K562 (cell line): ENCODE results near the gene TOMM22. TPM values are rescaled to one million over a fixed set of nuclear protein-coding genes. Genes with fewer than 3 reads are reported as not detected.

ENCODE experiments used
- ASH1L ChIP-seq: fragments of 450-650 bp; IDR thresholded peaks from 2 replicates; pipeline ENCODE4 v1.6.1; 2018; ENCODE audit warnings: borderline replicate concordance, mild to moderate bottlenecking, low read depth; ENCODE audit not compliant: partially characterized antibody
- ATF7 ChIP-seq: fragments of 450-650 bp; IDR thresholded peaks from 2 replicates; pipeline ENCODE4 v1.7.1; 2014; ENCODE audit warnings: mild to moderate bottlenecking, moderate library complexity
- EP400 ChIP-seq: fragments of 450-650 bp; IDR thresholded peaks from 2 replicates; pipeline ENCODE4 v1.6.1; 2017; ENCODE audit warnings: antibody characterized with exemption, mild to moderate bottlenecking, moderate library complexity
- MAFF ChIP-seq: IDR thresholded peaks from 2 replicates; pipeline ENCODE4 v1.6.1; 2012; ENCODE audit warnings: low read length, improper control_type of control experiment
- NFYB ChIP-seq: IDR thresholded peaks from 2 replicates; pipeline ENCODE4 v1.6.1; 2011; ENCODE audit warnings: mild to moderate bottlenecking, moderate library complexity; ENCODE audit not compliant: insufficient read length; ENCODE audit errors: extremely low read depth
- NONO ChIP-seq, 2 experiments: fragments of 200-400 bp in 1 of 2; fragments of 450-650 bp in 1 of 2; formaldehyde crosslinking in 1 of 2; IDR thresholded peaks; 2 replicates each; pipeline ENCODE4 v1.6.1; 2017; ENCODE audit warnings: low read depth in 2 of 2, mild to moderate bottlenecking in 2 of 2, moderate library complexity in 2 of 2, low read length in 1 of 2
- NRF1 ChIP-seq, 2 experiments: fragments of 450-650 bp; IDR thresholded peaks in 1 of 2; conservative IDR thresholded peaks in 1 of 2; 2 replicates each; pipeline ENCODE4 v1.6.1; 2014; ENCODE audit warnings: mild to moderate bottlenecking in 2 of 2
- RB1 ChIP-seq: fragments of 450-650 bp; IDR thresholded peaks from 2 replicates; pipeline ENCODE4 v1.6.1; 2017; ENCODE audit warnings: low read depth, mild to moderate bottlenecking
- ZNF23 ChIP-seq: fragments of 250-450 bp; sonication (Bioruptor Pico); IDR thresholded peaks from 2 replicates; pipeline ENCODE4 v1.4.0; 2020; ENCODE audit warnings: mild to moderate bottlenecking
- polyA plus RNA-seq, 8 experiments: library from polyadenylated mRNA; depleted of rRNA in 4 of 8; stranded (reverse) in 5 of 8; unstranded in 3 of 8; fragments of >200 nt; fragmentation: Nextera tagmentation in 2 of 8; fragmentation: Illumina TruSeq in 1 of 8; extraction: Ambion mirVana in 2 of 8; extraction: Trizol in 1 of 8; gene quantifications; 2 replicates each; pipeline versions ENCODE4 v1.2.1 to v1.2.3, GENCODE V29; 2011 to 2014; ENCODE audit warnings: inconsistent platforms in 1 of 8, missing spikeins in 1 of 8
- total RNA-seq, 7 experiments: library from RNA; depleted of rRNA in 6 of 7; stranded (reverse); fragments of >200 nt in 6 of 7; fragmentation: Illumina TruSeq in 2 of 7; extraction: Trizol in 2 of 7; gene quantifications; 2 replicates each; pipeline versions ENCODE4 v1.2.1 to v1.2.3, GENCODE V29; 2011 to 2021; ENCODE audit warnings: low replicate concordance in 1 of 7
- TF ChIP-seq, protein P1 (sequence below): fragments of 450-650 bp; IDR thresholded peaks from 2 replicates; pipeline ENCODE4 v1.6.1; 2018; ENCODE audit not compliant: partially characterized antibody
- TF ChIP-seq, protein P2 (sequence below): fragments of 250-450 bp; sonication (Bioruptor Pico); IDR thresholded peaks from 2 replicates; pipeline ENCODE4 v1.5.0; 2021; ENCODE audit warnings: mild to moderate bottlenecking, moderate library complexity
- TF ChIP-seq, protein P3 (sequence below), 2 experiments: fragments of 450-650 bp; conservative IDR thresholded peaks; 2 replicates each; pipeline ENCODE4 v1.6.1; 2017; ENCODE audit warnings: mild to moderate bottlenecking in 2 of 2, moderate library complexity in 2 of 2
- TF ChIP-seq, protein P4 (sequence below), 2 experiments: fragments of 450-650 bp in 1 of 2; IDR thresholded peaks; 2 replicates each; pipeline ENCODE4 v1.6.1; 2011 to 2017; ENCODE audit warnings: low read depth in 2 of 2, antibody characterized with exemption in 1 of 2, borderline replicate concordance in 1 of 2, low read length in 1 of 2, mild to moderate bottlenecking in 1 of 2, mixed read lengths in 1 of 2; ENCODE audit not compliant: control insufficient read depth in 1 of 2

The TOMM22 gene
- total and polyA plus RNA-seq, 9 of the 15 experiments (the other 6 are each of a cell fraction or from before 2014, with no cell fraction given): 25.8 to 108 (median 73.8) TPM

DNA sequence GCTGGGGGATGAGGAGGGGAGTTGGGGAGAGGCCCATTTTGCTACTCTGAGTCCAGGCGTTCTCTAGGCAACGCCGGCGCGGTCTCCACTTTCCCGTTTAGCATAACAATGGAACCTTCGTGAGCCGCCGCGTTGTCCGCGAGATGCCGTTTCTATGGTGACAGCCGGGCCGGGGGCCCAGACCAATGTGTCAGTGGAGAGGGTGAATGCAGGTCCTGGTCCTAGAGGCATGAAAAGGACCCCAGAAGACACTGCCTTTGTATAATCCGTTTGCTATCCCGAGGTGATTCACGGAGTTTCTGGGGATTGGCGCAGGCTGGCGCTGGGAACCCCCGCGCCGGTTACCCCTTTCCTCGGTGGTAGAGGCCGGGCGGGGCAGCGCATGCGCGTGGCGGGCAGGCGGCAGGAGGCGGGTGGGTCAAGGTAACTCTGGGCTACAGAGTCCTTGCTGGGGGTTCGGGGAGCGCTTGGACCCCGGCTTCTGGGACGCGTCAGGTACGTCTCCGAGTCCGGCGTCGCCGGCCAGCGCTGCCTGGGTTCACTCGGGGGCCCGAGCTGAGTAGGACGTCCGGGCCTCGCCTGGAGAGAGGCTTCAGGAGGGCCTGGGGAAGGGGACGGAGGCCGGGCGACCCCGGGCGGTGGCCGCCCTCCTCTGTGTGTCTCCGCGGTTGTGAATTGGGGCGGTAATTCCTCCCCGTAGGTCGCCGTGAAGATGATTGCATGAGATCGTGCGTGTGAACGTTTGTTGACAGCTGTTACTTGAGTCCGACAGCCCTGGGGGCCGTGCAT lies 25.3 kb upstream of the TOMM22 start, which contains the start of the genes CBY1 and FAM227A (continued):
- TF ChIP-seq, protein P1, sequence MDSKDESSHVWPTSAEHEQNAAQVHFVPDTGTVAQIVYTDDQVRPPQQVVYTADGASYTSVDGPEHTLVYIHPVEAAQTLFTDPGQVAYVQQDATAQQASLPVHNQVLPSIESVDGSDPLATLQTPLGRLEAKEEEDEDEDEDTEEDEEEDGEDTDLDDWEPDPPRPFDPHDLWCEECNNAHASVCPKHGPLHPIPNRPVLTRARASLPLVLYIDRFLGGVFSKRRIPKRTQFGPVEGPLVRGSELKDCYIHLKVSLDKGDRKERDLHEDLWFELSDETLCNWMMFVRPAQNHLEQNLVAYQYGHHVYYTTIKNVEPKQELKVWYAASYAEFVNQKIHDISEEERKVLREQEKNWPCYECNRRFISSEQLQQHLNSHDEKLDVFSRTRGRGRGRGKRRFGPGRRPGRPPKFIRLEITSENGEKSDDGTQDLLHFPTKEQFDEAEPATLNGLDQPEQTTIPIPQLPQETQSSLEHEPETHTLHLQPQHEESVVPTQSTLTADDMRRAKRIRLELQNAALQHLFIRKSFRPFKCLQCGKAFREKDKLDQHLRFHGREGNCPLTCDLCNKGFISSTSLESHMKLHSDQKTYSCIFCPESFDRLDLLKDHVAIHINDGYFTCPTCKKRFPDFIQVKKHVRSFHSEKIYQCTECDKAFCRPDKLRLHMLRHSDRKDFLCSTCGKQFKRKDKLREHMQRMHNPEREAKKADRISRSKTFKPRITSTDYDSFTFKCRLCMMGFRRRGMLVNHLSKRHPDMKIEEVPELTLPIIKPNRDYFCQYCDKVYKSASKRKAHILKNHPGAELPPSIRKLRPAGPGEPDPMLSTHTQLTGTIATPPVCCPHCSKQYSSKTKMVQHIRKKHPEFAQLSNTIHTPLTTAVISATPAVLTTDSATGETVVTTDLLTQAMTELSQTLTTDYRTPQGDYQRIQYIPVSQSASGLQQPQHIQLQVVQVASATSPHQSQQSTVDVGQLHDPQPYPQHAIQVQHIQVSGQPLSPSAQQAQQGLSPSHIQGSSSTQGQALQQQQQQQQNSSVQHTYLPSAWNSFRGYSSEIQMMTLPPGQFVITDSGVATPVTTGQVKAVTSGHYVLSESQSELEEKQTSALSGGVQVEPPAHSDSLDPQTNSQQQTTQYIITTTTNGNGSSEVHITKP: peak; percentile 100
- TF ChIP-seq, protein P2, sequence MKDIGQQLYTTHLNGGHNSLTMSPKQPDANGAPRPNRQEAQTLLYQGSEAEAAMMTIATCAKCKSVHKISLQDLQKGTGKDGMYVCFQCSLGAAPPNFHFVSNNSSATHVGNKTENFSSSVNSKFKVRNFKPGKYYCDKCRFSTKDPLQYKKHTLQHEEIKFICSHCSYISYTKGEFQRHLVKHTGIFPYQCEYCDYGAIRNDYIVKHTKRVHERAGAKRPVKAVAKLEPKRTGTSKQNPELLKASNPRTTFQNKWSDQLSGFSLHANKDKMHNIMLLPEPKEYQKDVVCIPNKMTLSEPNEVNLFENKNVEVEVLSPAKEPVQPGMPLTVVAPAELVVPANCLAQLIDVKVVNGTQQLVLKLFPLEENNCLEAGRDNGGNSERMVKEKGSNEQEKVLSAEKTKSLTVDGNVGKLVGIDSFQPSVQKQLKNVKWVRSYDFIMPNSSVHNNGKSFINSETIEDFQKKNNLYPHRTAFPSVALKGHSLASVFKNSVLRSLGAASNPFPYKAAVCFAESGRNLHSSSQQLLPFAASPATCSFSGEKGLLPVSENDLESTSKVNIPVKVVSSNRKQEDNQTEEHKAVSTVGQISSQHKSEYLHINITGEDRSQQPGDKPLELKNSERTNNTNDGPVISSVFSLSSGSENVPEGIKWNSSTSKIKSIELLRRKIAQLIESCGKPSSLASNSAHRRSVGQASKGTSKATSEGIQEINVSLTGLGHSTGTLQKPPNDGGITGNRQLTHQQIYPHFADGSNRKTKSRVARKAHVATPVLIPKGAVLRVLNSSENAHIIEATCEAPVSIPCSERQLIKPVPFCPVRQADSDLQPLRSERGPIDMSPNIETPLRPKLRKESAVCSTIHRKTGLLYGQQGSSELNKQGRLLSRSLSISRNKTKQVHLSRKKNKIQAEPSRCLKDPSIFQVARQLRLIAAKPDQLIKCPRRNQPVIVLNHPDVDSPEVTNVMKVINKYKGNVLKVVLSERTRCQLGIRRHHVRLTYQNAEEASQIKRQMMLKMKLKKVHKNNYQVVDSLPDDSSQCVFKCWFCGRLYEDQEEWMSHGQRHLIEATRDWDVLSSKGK (CRISPR knock-in tag): no peak
- TF ChIP-seq EP400: peak; percentile 38; the same call in 1 of the 2 replicates
- TF ChIP-seq RB1: 0 out of 2 replicates have a peak, but pooled peaks have one; percentile 20
- peak; percentile 72 for TF ChIP-seq ASH1L
- peak; percentile 99 for TF ChIP-seq ATF7
- TF ChIP-seq NRF1 (conservative IDR thresholded peaks at IDR 0.05 in 1 of 2, IDR thresholded peaks at IDR 0.05 in 1 of 2): peak; percentile 96 to 97
- peak; percentile 57; the same call in 1 of the 2 replicates for TF ChIP-seq MAFF
- TF ChIP-seq, protein P3, sequence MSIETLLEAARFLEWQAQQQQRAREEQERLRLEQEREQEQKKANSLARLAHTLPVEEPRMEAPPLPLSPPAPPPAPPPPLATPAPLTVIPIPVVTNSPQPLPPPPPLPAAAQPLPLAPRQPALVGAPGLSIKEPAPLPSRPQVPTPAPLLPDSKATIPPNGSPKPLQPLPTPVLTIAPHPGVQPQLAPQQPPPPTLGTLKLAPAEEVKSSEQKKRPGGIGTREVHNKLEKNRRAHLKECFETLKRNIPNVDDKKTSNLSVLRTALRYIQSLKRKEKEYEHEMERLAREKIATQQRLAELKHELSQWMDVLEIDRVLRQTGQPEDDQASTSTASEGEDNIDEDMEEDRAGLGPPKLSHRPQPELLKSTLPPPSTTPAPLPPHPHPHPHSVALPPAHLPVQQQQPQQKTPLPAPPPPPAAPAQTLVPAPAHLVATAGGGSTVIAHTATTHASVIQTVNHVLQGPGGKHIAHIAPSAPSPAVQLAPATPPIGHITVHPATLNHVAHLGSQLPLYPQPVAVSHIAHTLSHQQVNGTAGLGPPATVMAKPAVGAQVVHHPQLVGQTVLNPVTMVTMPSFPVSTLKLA (conservative IDR thresholded peaks at IDR 0.05): peak; percentile 71 to 77; a peak in 3 of 4 replicates
- peak in 1 of 2 experiments; percentile 99; a peak in 2 of 4 replicates for TF ChIP-seq NONO (IDR thresholded peaks at IDR 0.05; ENCODE audit: low read depth in 2 of 2, low read length in 1 of 2)
- TF ChIP-seq, protein P4, sequence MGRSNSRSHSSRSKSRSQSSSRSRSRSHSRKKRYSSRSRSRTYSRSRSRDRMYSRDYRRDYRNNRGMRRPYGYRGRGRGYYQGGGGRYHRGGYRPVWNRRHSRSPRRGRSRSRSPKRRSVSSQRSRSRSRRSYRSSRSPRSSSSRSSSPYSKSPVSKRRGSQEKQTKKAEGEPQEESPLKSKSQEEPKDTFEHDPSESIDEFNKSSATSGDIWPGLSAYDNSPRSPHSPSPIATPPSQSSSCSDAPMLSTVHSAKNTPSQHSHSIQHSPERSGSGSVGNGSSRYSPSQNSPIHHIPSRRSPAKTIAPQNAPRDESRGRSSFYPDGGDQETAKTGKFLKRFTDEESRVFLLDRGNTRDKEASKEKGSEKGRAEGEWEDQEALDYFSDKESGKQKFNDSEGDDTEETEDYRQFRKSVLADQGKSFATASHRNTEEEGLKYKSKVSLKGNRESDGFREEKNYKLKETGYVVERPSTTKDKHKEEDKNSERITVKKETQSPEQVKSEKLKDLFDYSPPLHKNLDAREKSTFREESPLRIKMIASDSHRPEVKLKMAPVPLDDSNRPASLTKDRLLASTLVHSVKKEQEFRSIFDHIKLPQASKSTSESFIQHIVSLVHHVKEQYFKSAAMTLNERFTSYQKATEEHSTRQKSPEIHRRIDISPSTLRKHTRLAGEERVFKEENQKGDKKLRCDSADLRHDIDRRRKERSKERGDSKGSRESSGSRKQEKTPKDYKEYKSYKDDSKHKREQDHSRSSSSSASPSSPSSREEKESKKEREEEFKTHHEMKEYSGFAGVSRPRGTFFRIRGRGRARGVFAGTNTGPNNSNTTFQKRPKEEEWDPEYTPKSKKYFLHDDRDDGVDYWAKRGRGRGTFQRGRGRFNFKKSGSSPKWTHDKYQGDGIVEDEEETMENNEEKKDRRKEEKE (IDR thresholded peaks at IDR 0.05; ENCODE audit: borderline replicate concordance in 1 of 2, control insufficient read depth in 1 of 2, low read depth in 2 of 2, low read length in 1 of 2): peak in 1 of 2 experiments; percentile 95; a peak in 2 of 4 replicates
- TF ChIP-seq ZNF23 (CRISPR knock-in tag): no peak
- TF ChIP-seq NFYB: no peak
